Measurements from ENCODE around the gene PDZRN3. TPM values are rescaled to one million over a fixed set of nuclear protein-coding genes. Genes with fewer than 3 reads are reported as not detected.

PDZRN3 gene
- total and polyA plus RNA-seq, 4 donors: 0.69 to 1.8 (median 0.92) TPM

DNA sequence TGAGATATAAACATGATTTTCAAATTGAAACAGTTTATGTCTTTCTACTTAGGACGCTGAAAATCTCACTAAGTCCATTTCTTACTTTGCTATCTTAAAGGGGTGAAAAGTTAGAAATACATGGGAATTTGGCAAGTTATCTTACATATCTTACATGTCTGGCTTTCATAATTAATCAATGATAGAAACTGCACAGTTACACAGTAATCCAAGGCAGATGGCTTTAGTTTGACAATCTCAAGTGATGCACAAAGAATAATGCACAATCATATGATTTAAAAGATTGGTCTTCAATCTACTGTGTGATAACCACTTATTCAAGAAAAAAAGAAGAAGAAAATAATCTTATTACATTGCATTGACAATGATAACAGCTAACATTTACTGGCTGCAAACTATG lies 14.2 kb downstream of the PDZRN3 start (continued):
- TF ChIP-seq FOXA2 (IDR thresholded peaks at IDR 0.05) (no peak), RXRA (IDR thresholded peaks at IDR 0.05) (no peak), RAD21 (IDR thresholded peaks at IDR 0.05) (no peak)

DNA sequence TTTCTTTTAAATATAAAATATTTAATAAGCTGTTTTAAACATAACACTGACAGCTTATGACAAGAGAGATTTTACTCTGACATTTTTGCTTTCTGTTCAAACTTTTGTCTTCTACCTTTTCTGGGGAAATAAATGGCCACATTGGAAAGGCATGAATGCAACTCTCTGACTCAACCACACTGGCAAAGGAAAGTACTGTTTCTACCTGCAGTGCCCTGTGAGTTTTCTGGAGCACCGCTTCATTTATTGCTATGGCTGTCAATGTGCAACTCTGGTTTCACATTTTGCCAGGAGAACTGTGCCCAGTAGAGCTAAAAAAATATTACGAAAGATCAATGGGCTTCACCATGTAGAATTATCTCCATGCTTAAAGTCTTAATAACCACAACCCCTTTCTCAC lies 15.1 kb downstream of the PDZRN3 start:
- WGBS: 86% methylated on average over 2 of the region's 2 CpGs
- DNase-seq (ENCODE audit: low spot score): no peak
- Histone ChIP-seq H3K9me3 (ENCODE audit: control insufficient read depth in 4 of 4, low read length in 3 of 4) (peaks cover 0 to 2% (median 0%) of the 10 kb centered on the region in 4 donors), H3K4me3 (ENCODE audit: low read depth in 1 of 3, low read length in 3 of 3) (no peak overlapping the region), H3K4me1 (ENCODE audit: control insufficient read depth in 4 of 4, insufficient read depth in 4 of 4, low read length in 3 of 4) (peaks cover 0 to 3% (median 0%) of the 10 kb centered on the region in 4 donors), H3K36me3 (ENCODE audit: control insufficient read depth in 4 of 4, insufficient read depth in 3 of 4, low read depth in 1 of 4, low read length in 3 of 4) (no peaks in the 10 kb centered on the region), H3K9ac (ENCODE audit: low read depth in 1 of 2, low read length in 2 of 2) (no peak overlapping the region), H3K27me3 (ENCODE audit: control insufficient read depth in 4 of 4, insufficient read depth in 4 of 4, low read length in 3 of 4) (peaks cover 0 to 2% (median 0%) of the 10 kb centered on the region in 4 donors), H3K27ac (ENCODE audit: low read depth in 1 of 2, low read length in 2 of 2) (no peak overlapping the region)
- no peak for TF ChIP-seq SP1 (IDR thresholded peaks at IDR 0.05)

DNA sequence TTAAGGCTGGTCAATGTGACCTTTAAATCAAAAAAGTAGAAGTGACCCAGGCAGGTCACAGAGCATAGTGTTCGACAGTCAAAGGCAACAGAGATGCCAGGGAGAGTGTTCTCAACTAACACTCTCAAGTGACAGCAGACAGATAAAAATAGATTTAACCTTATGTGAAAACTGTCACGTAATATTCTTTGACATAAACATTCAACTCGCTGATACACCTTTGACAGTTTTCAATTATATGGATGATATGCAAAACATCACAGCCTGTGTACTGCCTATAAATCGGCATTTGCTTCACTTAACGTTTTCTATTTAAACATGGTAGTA lies 15.5 kb downstream of the PDZRN3 start:
- Histone ChIP-seq H3K9me3 (ENCODE audit: control insufficient read depth in 4 of 4, low read length in 3 of 4) (peaks cover 0 to 2% (median 0%) of the 10 kb centered on the region in 4 donors), H3K9ac (ENCODE audit: low read depth in 1 of 2, low read length in 2 of 2) (no peak overlapping the region), H3K36me3 (ENCODE audit: control insufficient read depth in 4 of 4, insufficient read depth in 3 of 4, low read depth in 1 of 4, low read length in 3 of 4) (no peaks in the 10 kb centered on the region), H3K27ac (ENCODE audit: low read depth in 1 of 2, low read length in 2 of 2) (no peak overlapping the region), H3K4me1 (ENCODE audit: control insufficient read depth in 4 of 4, insufficient read depth in 4 of 4, low read length in 3 of 4) (no peaks in the 10 kb centered on the region), H3K4me3 (ENCODE audit: low read depth in 1 of 3, low read length in 3 of 3) (no peak overlapping the region), H3K27me3 (ENCODE audit: control insufficient read depth in 4 of 4, insufficient read depth in 4 of 4, low read length in 3 of 4) (peaks cover 0 to 2% (median 0%) of the 10 kb centered on the region in 4 donors)
- 70% methylated on average over 5 of the region's 5 CpGs for WGBS
- DNase-seq (ENCODE audit: low spot score): no peak
- no peak for TF ChIP-seq SP1 (IDR thresholded peaks at IDR 0.05)
- TF ChIP-seq YY1 (IDR thresholded peaks at IDR 0.05): no peak
- TF ChIP-seq, protein P1, sequence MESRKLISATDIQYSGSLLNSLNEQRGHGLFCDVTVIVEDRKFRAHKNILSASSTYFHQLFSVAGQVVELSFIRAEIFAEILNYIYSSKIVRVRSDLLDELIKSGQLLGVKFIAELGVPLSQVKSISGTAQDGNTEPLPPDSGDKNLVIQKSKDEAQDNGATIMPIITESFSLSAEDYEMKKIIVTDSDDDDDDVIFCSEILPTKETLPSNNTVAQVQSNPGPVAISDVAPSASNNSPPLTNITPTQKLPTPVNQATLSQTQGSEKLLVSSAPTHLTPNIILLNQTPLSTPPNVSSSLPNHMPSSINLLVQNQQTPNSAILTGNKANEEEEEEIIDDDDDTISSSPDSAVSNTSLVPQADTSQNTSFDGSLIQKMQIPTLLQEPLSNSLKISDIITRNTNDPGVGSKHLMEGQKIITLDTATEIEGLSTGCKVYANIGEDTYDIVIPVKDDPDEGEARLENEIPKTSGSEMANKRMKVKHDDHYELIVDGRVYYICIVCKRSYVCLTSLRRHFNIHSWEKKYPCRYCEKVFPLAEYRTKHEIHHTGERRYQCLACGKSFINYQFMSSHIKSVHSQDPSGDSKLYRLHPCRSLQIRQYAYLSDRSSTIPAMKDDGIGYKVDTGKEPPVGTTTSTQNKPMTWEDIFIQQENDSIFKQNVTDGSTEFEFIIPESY (IDR thresholded peaks at IDR 0.05): no peak
- TF ChIP-seq, protein P2, sequence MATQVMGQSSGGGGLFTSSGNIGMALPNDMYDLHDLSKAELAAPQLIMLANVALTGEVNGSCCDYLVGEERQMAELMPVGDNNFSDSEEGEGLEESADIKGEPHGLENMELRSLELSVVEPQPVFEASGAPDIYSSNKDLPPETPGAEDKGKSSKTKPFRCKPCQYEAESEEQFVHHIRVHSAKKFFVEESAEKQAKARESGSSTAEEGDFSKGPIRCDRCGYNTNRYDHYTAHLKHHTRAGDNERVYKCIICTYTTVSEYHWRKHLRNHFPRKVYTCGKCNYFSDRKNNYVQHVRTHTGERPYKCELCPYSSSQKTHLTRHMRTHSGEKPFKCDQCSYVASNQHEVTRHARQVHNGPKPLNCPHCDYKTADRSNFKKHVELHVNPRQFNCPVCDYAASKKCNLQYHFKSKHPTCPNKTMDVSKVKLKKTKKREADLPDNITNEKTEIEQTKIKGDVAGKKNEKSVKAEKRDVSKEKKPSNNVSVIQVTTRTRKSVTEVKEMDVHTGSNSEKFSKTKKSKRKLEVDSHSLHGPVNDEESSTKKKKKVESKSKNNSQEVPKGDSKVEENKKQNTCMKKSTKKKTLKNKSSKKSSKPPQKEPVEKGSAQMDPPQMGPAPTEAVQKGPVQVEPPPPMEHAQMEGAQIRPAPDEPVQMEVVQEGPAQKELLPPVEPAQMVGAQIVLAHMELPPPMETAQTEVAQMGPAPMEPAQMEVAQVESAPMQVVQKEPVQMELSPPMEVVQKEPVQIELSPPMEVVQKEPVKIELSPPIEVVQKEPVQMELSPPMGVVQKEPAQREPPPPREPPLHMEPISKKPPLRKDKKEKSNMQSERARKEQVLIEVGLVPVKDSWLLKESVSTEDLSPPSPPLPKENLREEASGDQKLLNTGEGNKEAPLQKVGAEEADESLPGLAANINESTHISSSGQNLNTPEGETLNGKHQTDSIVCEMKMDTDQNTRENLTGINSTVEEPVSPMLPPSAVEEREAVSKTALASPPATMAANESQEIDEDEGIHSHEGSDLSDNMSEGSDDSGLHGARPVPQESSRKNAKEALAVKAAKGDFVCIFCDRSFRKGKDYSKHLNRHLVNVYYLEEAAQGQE (IDR thresholded peaks at IDR 0.05): no peak
- TF ChIP-seq, protein P3, sequence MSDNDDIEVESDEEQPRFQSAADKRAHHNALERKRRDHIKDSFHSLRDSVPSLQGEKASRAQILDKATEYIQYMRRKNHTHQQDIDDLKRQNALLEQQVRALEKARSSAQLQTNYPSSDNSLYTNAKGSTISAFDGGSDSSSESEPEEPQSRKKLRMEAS (IDR thresholded peaks at IDR 0.05): no peak
- no peak for TF ChIP-seq TAF1 (conservative IDR thresholded peaks at IDR 0.05)
- TF ChIP-seq RAD21 (IDR thresholded peaks at IDR 0.05): no peak
- no peak for TF ChIP-seq HNF4G (IDR thresholded peaks at IDR 0.05)
